IPS-20b (cell line): ENCODE measurements around the gene SOCS4.
"Not testable (repeated sequence)": the region's sequence is repeated elsewhere in the genome, so short reads cannot be mapped to it uniquely, and the experiment has no call there.

ENCODE experiments used
- H3K27ac ChIP-seq: one replicate; pipeline ENCODE4 v1.5.1; 2013; ENCODE audit warnings: low read length
- H3K27me3 ChIP-seq: 2 replicates; pipeline ENCODE4 v1.6.1; 2013; ENCODE audit warnings: mild to moderate bottlenecking, low read length, inconsistent platforms; ENCODE audit not compliant: insufficient read depth
- H3K36me3 ChIP-seq: 2 replicates; pipeline ENCODE4 v1.6.1; 2013; ENCODE audit warnings: low read depth, mild to moderate bottlenecking, inconsistent platforms, low read length, moderate library complexity; ENCODE audit not compliant: insufficient read depth
- H3K4me1 ChIP-seq: 2 replicates; pipeline ENCODE4 v1.6.1; 2013; ENCODE audit warnings: mild to moderate bottlenecking, control low read depth, inconsistent platforms, low read length, moderate library complexity; ENCODE audit not compliant: insufficient read depth
- H3K4me3 ChIP-seq: 2 replicates; pipeline ENCODE4 v1.5.1; 2013; ENCODE audit warnings: mild to moderate bottlenecking, low read length, inconsistent platforms
- H3K9ac ChIP-seq: 2 replicates; pipeline ENCODE4 v1.6.1; 2013; ENCODE audit warnings: low read depth, mild to moderate bottlenecking, inconsistent platforms, low read length, moderate library complexity
- H3K9me3 ChIP-seq: 2 replicates; pipeline ENCODE4 v1.6.1; 2013; ENCODE audit warnings: mild to moderate bottlenecking, low read depth, low read length, inconsistent platforms; ENCODE audit not compliant: insufficient read depth

SOCS4 gene, protein sequence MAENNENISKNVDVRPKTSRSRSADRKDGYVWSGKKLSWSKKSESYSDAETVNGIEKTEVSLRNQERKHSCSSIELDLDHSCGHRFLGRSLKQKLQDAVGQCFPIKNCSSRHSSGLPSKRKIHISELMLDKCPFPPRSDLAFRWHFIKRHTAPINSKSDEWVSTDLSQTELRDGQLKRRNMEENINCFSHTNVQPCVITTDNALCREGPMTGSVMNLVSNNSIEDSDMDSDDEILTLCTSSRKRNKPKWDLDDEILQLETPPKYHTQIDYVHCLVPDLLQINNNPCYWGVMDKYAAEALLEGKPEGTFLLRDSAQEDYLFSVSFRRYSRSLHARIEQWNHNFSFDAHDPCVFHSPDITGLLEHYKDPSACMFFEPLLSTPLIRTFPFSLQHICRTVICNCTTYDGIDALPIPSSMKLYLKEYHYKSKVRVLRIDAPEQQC

DNA sequence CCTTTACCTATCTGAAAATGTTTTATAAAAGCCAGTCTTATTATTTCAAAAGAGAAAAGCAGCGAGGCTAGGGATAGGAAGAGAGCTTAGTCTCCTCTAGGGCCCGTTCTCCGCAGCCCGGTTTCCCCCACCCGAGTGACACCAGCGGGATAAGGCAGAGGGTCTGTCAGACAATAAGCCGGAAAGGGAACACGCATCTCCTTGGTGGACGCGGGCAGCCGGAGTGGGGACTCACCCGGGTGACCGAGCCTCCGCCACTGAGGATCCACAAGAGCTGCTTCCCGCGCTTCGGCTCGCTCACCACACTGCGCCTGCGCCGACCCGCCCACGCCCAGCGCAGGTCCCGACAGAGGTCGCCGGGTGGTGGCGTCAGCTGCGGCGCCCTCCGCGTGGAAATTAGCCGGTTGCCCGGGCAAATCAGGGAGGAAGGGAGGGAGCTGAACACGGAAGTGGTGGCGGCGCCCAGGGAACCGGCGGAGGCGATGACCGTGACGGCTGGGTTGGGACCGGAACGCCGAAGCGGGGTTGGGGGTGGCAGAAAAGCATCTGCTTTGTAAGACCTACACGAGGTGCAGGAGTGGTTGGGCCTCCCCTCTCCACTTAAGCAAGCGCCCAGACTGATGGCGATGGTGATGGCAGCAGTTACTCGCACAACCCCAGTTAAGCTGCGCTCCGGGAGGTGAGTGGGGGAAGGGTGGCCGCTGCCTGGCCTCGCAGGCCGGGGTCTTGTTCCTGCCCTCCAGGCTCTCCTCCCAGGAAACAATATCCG, at the start of gene SOCS4, which contains the start of gene WDHD1:
SOCS4 (plus strand) TSS at position 444 of the 769 bp plus-strand sequence. CDS start 15,806 bp downstream, outside the sequence.
WDHD1 (minus strand) TSS at position 307 of the 769 bp plus-strand sequence. CDS start 312 bp downstream, outside the sequence.
- H3K4me3 ChIP-seq = peak within 1 kb of the TSS; percentile 94
- peaks cover 28% of the 10 kb centered on the region for H3K36me3 ChIP-seq
- peak within 1 kb of the TSS; percentile 98 for H3K9ac ChIP-seq
- H3K27me3 ChIP-seq = no peaks in the 10 kb centered on the region
- H3K27ac ChIP-seq = peak within 1 kb of the TSS; percentile 75
- no peaks in the 10 kb centered on the region for H3K9me3 ChIP-seq
- H3K4me1 ChIP-seq = peaks cover 24% of the 10 kb centered on the region

DNA sequence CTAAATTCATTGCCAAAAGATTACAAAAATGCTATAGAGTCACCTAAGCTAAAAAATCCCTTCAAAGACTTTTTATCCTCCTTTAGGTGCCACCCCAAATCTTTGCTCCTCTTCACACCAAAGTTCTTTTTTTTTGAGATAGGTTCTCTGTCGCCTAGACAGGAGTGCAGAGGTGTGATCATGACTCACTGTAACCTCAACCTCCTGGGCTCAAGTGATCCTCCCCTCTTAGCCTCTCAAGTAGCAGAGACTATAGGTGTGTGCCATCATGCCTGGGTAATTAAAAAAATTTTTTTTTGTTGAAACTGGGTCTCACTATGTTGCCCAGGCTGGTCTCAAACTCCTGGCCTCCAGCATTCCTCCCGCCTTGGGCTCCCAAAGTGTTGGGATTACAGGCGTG, 48.0 kb upstream of the SOCS4 start:
- H3K36me3 ChIP-seq = peaks cover 92% of the 10 kb centered on the region
- H3K9ac ChIP-seq = no peak overlapping the region
- H3K4me3 ChIP-seq = no peak overlapping the region
- H3K27me3 ChIP-seq = no peaks in the 10 kb centered on the region
- no peak overlapping the region for H3K27ac ChIP-seq
- H3K4me1 ChIP-seq = no peaks in the 10 kb centered on the region
- H3K9me3 ChIP-seq = no peaks in the 10 kb centered on the region

DNA sequence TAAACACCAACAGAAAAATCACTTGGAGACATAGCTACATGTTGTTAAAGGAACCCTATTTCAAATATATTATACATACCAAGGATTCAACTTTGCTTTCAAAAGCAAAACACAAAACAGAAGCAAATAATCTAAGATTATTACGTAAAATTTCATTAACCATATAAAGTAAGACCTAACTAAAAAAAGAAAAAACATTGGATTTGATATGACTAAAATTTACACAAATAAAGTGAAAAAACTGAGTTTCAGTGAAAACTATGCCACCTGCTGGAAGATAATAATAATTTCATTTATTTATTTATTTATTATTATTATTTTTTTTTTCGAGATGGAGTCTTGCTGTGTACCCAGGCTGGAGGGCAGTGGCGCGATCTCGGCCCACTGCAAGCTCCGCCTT, 45.3 kb upstream of the SOCS4 start:
- H3K4me3 ChIP-seq = no peak overlapping the region
- H3K9ac ChIP-seq = no peak overlapping the region

DNA sequence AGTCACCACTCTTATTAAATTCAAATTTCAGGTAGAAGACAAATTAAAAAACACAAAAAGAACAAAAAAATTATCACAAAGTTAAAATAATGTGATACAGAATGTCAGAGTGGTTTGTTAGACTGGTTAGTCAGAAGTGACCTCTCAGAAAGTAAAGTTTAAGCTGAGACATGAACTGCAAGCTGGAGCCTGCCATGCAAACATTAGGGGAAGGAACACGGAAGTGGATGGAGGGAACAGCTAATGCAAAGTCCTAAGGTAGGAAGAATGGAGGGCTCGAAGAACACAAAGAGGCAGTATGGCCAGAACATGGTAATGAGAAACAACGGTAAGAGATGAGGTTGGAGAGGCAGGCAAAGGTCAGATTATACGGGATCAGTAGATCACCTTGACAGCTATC, 41.9 kb upstream of the SOCS4 start:
- Histone ChIP-seq H3K27ac (no peak overlapping the region), H3K36me3 (peaks cover 95% of the 10 kb centered on the region), H3K9ac (no peak overlapping the region), H3K27me3 (no peaks in the 10 kb centered on the region), H3K9me3 (no peaks in the 10 kb centered on the region), H3K4me3 (no peak overlapping the region), H3K4me1 (no peaks in the 10 kb centered on the region)

More for the DNA sequence above, 45.3 kb upstream of the SOCS4 start:
- no peaks in the 10 kb centered on the region for H3K4me1 ChIP-seq
- H3K9me3 ChIP-seq = no peaks in the 10 kb centered on the region
- H3K27ac ChIP-seq = no peak overlapping the region
- H3K36me3 ChIP-seq = peaks cover 96% of the 10 kb centered on the region
- no peaks in the 10 kb centered on the region for H3K27me3 ChIP-seq

- H3K4me1 ChIP-seq = no peaks in the 10 kb centered on the region
- H3K36me3 ChIP-seq = peaks cover 94% of the 10 kb centered on the region
- no peak overlapping the region for H3K27ac ChIP-seq
- H3K9me3 ChIP-seq = no peaks in the 10 kb centered on the region
- no peaks in the 10 kb centered on the region for H3K27me3 ChIP-seq
- H3K9ac ChIP-seq = no peak overlapping the region
- H3K4me3 ChIP-seq = no peak overlapping the region
Measured at GRCh38 chr14:55000381-55000780, 26.7 kb upstream of the SOCS4 start.

GRCh38 chr14:55005071-55005470, 22.0 kb upstream of the SOCS4 start:
- Histone ChIP-seq H3K4me3 (no peak overlapping the region), H3K9me3 (no peaks in the 10 kb centered on the region), H3K9ac (no peak overlapping the region), H3K36me3 (peaks cover 98% of the 10 kb centered on the region), H3K4me1 (no peaks in the 10 kb centered on the region), H3K27ac (no peak overlapping the region), H3K27me3 (no peaks in the 10 kb centered on the region)

DNA sequence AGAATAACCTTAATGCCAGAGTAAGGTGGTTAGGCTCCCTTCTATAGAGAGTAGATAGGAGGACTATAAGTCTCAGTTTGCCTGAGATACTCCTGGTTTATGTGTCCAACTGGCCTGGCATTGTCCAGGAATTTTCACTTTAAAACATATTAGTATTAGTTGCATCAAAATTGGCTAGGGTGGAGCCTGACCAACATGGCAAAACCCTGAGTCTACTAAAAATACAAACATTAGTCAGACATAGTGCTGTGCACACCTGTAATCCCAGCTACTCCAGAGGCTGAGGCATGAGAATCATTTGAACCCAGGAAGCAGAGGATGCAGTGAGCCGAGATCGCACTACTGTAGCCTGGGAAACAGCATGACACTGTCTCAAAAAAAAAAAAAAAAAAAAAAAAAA, 12.0 kb upstream of the SOCS4 start:
- peaks cover 63% of the 10 kb centered on the region for H3K36me3 ChIP-seq

DNA sequence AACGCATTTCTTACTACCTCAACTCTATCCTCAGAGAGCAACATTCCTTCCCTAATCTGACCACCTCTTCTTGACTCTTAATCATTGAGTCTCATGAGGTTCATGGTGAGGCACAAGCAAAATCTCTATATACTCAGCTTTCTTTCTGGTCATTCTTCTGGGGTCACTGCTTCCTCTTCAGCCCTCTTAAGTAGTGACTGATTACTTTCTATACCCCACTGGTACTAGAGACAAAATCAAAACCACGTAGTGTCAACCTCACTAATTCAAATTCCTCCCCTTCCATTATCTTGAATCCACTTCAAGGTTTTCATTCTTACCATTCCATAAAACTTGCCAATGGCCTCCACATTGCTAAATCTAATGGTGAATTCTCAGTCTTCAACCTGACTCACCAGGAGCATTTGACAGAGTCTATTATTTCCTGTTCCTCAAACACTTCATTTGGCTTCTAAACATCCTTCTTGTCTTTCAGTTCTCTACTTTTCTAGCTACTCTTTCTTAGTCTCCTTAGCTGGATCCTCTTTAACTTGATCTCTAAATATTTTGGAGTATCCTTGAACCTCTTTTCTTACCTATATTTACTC, 7.0 kb upstream of the SOCS4 start:
- H3K4me3 ChIP-seq = no peak overlapping the region
- H3K27ac ChIP-seq = no peak overlapping the region
- no peak overlapping the region for H3K9ac ChIP-seq
- H3K9me3 ChIP-seq = no peaks in the 10 kb centered on the region
- peaks cover 72% of the 10 kb centered on the region for H3K36me3 ChIP-seq
- no peaks in the 10 kb centered on the region for H3K27me3 ChIP-seq
- peaks cover 13% of the 10 kb centered on the region for H3K4me1 ChIP-seq

More for the DNA sequence above, 12.0 kb upstream of the SOCS4 start:
- no peak overlapping the region for H3K27ac ChIP-seq
- H3K4me3 ChIP-seq = no peak overlapping the region
- H3K4me1 ChIP-seq = no peaks in the 10 kb centered on the region
- no peak overlapping the region for H3K9ac ChIP-seq
- no peaks in the 10 kb centered on the region for H3K9me3 ChIP-seq
- no peaks in the 10 kb centered on the region for H3K27me3 ChIP-seq

DNA sequence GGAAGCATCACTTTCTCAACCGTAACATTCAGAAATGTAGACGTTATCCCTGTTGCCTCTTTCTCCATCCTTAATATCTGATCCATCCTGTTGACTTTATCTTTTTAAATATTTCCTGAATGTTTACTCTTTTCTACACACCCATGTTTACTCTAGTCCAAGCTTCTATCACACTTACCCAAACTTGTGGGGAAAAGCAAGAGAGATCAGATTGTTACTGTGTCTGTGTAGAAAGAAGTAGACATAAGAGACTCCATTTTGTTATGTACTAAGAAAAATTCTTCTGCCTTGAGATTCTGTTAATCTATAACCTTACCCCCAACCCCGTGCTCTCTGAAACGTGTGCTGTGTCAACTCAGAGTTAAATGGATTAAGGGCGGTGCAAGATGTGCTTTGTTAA, 2.7 kb upstream of the SOCS4 start:
- peaks cover 47% of the 10 kb centered on the region for H3K36me3 ChIP-seq
- peak overlapping the region; percentile 60 for H3K4me3 ChIP-seq
- H3K4me1 ChIP-seq = peaks cover 14% of the 10 kb centered on the region
- peak overlapping the region; percentile 12 for H3K27ac ChIP-seq
- not testable (repeated sequence) for H3K9me3 ChIP-seq, H3K27me3 ChIP-seq
- peak overlapping the region; percentile 72 for H3K9ac ChIP-seq

- peak overlapping the region; percentile 94 for H3K4me3 ChIP-seq
Measured at GRCh38 chr14:55025948-55026347, 1.1 kb upstream of the SOCS4 start.

GRCh38 chr14:55026441-55026792, 619 bp upstream of the SOCS4 start:
- Histone ChIP-seq H3K4me1 (peaks cover 24% of the 10 kb centered on the region), H3K9me3 (no peaks in the 10 kb centered on the region), H3K27me3 (no peaks in the 10 kb centered on the region), H3K9ac (peak overlapping the region; percentile 98), H3K4me3 (peak overlapping the region; percentile 94), H3K27ac (peak overlapping the region; percentile 75), H3K36me3 (peaks cover 30% of the 10 kb centered on the region)

More at GRCh38 chr14:55025948-55026347, 1.1 kb upstream of the SOCS4 start:
- no peaks in the 10 kb centered on the region for H3K27me3 ChIP-seq
- peaks cover 20% of the 10 kb centered on the region for H3K4me1 ChIP-seq
- H3K9ac ChIP-seq = peak overlapping the region; percentile 98
- peaks cover 34% of the 10 kb centered on the region for H3K36me3 ChIP-seq
- no peaks in the 10 kb centered on the region for H3K9me3 ChIP-seq
- H3K27ac ChIP-seq = peak overlapping the region; percentile 74
